DOHH2 (cell line): ENCODE data around the gene TMEM170A.

ENCODE experiments used
- EZH2phosphoT487 ChIP-seq: fragments of 200-600 bp; sonication (generic); IDR thresholded peaks from 2 replicates; pipeline ENCODE4 v1.6.1; 2017; ENCODE audit warnings: borderline replicate concordance, mild to moderate bottlenecking, antibody characterized with exemption, low read length, moderate library complexity, mixed read lengths
- TF ChIP-seq, protein P1 (sequence below): fragments of 200-600 bp; sonication (generic); IDR thresholded peaks from one replicate; pipeline ENCODE4 v1.5.1; 2014; ENCODE audit warnings: antibody characterized with exemption, mild to moderate bottlenecking, low read depth, low read length; ENCODE audit not compliant: poor library complexity, severe bottlenecking

DNA sequence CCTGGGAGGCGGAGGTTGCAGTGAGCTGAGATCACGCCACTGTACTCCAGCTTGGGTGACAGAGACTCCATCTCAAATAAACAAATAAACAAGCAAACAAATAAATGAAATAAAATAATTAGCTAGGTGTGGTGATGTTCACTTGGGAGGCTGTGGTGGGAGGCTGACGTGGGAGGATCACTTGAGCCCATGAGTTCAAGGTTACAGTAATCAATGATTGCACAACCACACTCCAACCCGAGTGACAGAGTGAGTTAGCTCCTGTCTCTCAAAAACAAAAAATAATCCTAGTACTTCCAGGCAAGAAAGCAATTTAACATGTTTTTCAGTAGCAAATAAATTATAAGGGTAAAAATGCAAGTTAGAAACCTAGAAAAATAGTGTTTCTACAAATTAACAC, 57.5 kb downstream of the TMEM170A start:
- TF ChIP-seq, protein P1, sequence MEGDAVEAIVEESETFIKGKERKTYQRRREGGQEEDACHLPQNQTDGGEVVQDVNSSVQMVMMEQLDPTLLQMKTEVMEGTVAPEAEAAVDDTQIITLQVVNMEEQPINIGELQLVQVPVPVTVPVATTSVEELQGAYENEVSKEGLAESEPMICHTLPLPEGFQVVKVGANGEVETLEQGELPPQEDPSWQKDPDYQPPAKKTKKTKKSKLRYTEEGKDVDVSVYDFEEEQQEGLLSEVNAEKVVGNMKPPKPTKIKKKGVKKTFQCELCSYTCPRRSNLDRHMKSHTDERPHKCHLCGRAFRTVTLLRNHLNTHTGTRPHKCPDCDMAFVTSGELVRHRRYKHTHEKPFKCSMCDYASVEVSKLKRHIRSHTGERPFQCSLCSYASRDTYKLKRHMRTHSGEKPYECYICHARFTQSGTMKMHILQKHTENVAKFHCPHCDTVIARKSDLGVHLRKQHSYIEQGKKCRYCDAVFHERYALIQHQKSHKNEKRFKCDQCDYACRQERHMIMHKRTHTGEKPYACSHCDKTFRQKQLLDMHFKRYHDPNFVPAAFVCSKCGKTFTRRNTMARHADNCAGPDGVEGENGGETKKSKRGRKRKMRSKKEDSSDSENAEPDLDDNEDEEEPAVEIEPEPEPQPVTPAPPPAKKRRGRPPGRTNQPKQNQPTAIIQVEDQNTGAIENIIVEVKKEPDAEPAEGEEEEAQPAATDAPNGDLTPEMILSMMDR: no peak
- no peak for TF ChIP-seq EZH2phosphoT487
